ENCODE results near the gene PROM2. TPM values are rescaled to one million over a fixed set of nuclear protein-coding genes. Genes with fewer than 3 reads are reported as not detected.

Gene PROM2
- total and polyA plus RNA-seq, 10 of the 15 experiments (the other 5 are each of a cell fraction or from before 2014, with no cell fraction given), result 0.01 to 0.04 TPM; not detected in 8

- no peak for TF ChIP-seq EP300 (IDR thresholded peaks at IDR 0.05; ENCODE audit: borderline replicate concordance in 1 of 2, control insufficient read depth in 1 of 2, low read depth in 2 of 2, low read length in 2 of 2)
- TF ChIP-seq HDAC2 (IDR thresholded peaks at IDR 0.05), result no peak
- no peak for TF ChIP-seq RUNX3 (IDR thresholded peaks at IDR 0.05; ENCODE audit: low read length)
- TF ChIP-seq SP1 (IDR thresholded peaks at IDR 0.05; ENCODE audit: low read depth, low read length), result no peak
- no peak for TF ChIP-seq SMARCA5 (IDR thresholded peaks at IDR 0.05)
- TF ChIP-seq NR2F1 (conservative IDR thresholded peaks at IDR 0.05), result peak; percentile 90
- TF ChIP-seq BMI1 (IDR thresholded peaks at IDR 0.05; ENCODE audit: borderline replicate concordance), result no peak
- TF ChIP-seq CHD2 (IDR thresholded peaks at IDR 0.05; ENCODE audit: borderline replicate concordance, low read depth, low read length), result no peak
- no peak for TF ChIP-seq IKZF1 (conservative IDR thresholded peaks at IDR 0.05)
- TF ChIP-seq, protein P1, sequence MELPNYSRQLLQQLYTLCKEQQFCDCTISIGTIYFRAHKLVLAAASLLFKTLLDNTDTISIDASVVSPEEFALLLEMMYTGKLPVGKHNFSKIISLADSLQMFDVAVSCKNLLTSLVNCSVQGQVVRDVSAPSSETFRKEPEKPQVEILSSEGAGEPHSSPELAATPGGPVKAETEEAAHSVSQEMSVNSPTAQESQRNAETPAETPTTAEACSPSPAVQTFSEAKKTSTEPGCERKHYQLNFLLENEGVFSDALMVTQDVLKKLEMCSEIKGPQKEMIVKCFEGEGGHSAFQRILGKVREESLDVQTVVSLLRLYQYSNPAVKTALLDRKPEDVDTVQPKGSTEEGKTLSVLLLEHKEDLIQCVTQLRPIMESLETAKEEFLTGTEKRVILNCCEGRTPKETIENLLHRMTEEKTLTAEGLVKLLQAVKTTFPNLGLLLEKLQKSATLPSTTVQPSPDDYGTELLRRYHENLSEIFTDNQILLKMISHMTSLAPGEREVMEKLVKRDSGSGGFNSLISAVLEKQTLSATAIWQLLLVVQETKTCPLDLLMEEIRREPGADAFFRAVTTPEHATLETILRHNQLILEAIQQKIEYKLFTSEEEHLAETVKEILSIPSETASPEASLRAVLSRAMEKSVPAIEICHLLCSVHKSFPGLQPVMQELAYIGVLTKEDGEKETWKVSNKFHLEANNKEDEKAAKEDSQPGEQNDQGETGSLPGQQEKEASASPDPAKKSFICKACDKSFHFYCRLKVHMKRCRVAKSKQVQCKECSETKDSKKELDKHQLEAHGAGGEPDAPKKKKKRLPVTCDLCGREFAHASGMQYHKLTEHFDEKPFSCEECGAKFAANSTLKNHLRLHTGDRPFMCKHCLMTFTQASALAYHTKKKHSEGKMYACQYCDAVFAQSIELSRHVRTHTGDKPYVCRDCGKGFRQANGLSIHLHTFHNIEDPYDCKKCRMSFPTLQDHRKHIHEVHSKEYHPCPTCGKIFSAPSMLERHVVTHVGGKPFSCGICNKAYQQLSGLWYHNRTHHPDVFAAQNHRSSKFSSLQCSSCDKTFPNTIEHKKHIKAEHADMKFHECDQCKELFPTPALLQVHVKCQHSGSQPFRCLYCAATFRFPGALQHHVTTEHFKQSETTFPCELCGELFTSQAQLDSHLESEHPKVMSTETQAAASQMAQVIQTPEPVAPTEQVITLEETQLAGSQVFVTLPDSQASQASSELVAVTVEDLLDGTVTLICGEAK (IDR thresholded peaks at IDR 0.05; ENCODE audit: borderline replicate concordance), result no peak
These were observed 42.5 kb upstream of the PROM2 start (continued) for GRCh38 chr2:95231723-95232122.

- FAIRE-seq, result no peak
- WGBS (ENCODE audit: insufficient coverage, insufficient replicate concordance, low lambda C conversion rate, missing lambda C conversion rate), result 0% methylated on average over 1 of the region's 1 CpG
These were observed 42.0 kb upstream of the PROM2 start for GRCh38 chr2:95232232-95232631.

More at GRCh38 chr2:95232232-95232631, 42.0 kb upstream of the PROM2 start:
- no peak for TF ChIP-seq RUNX3 (IDR thresholded peaks at IDR 0.05; ENCODE audit: low read length)
- no peak for TF ChIP-seq SUZ12 (IDR thresholded peaks at IDR 0.05; ENCODE audit: unreplicated experiment)
- TF ChIP-seq EP300 (IDR thresholded peaks at IDR 0.05; ENCODE audit: borderline replicate concordance in 1 of 2, control insufficient read depth in 1 of 2, low read depth in 2 of 2, low read length in 2 of 2), result no peak
- no peak for TF ChIP-seq SMAD5 (IDR thresholded peaks at IDR 0.05; ENCODE audit: low read depth)
- TF ChIP-seq PAX8 (IDR thresholded peaks at IDR 0.05), result no peak
- no peak for TF ChIP-seq IKZF1 (conservative IDR thresholded peaks at IDR 0.05)
- no peak for TF ChIP-seq HDAC6 (IDR thresholded peaks at IDR 0.05; ENCODE audit: unreplicated experiment)
- no peak for TF ChIP-seq STAT1 (conservative IDR thresholded peaks at IDR 0.05)
- no peak for TF ChIP-seq SMAD1 (IDR thresholded peaks at IDR 0.05; ENCODE audit: low read depth, partially characterized antibody)
- no peak for TF ChIP-seq BMI1 (IDR thresholded peaks at IDR 0.05; ENCODE audit: borderline replicate concordance)
- no peak for TF ChIP-seq NFYA (IDR thresholded peaks at IDR 0.05; ENCODE audit: borderline replicate concordance, low read depth, low read length)
- no peak for TF ChIP-seq MLLT1 (IDR thresholded peaks at IDR 0.05)
- TF ChIP-seq RBBP5 (conservative IDR thresholded peaks at IDR 0.05), result no peak
- Histone ChIP-seq H3K9ac (ENCODE audit: control insufficient read depth, insufficient read depth, low read length) (no peak overlapping the region), H3K27me3 (replicated peaks in 1 of 2; ENCODE audit: control insufficient read depth in 2 of 2, insufficient read depth in 2 of 2, low read length in 1 of 2) (no peaks in the 10 kb centered on the region), H3K27ac (ENCODE audit: control insufficient read depth, insufficient read depth) (no peak overlapping the region), H4K20me1 (ENCODE audit: control insufficient read depth, insufficient read depth) (no peaks in the 10 kb centered on the region), H3K4me1 (ENCODE audit: control insufficient read depth, insufficient read depth, low read length) (no peaks in the 10 kb centered on the region), H3K9me3 (replicated peaks; ENCODE audit: control insufficient read depth, insufficient read depth, low read length) (no peaks in the 10 kb centered on the region; the same call in 2 of the 3 replicates), H2AFZ (ENCODE audit: control insufficient read depth, low read depth, low read length) (no peak overlapping the region), H3K4me2 (ENCODE audit: control insufficient read depth, insufficient read depth) (no peak overlapping the region), H3K36me3 (ENCODE audit: control insufficient read depth in 2 of 2, insufficient read depth in 2 of 2, low read length in 1 of 2) (no peaks in the 10 kb centered on the region), H3K4me3 (no peak overlapping the region), H3K79me2 (ENCODE audit: control insufficient read depth, insufficient read depth, low read length) (no peaks in the 10 kb centered on the region)
- SMC1A ChIA-PET (ENCODE audit: uncharacterized antibody, unreplicated experiment), result interaction anchor here (1.6 kb wide), 1 partner anchor 17 kb away, joined by 4 read pairs; no protein-coding TSS in a partner anchor
- POLR2A ChIA-PET, result no interaction called here
- DNase-seq (ENCODE audit: low read depth, low spot score), result no peak
- RAD21 ChIA-PET (ENCODE audit: unreplicated experiment), result interaction anchor here (0.6 to 1.5 kb wide), 4 partner anchors 11 to 170 kb away, joined by 3 to 7 read pairs (median 4); partner anchors contain the start of gene FAHD2A
- intact Hi-C loops (cut with micrococcal nuclease; ENCODE audit: unreplicated experiment), result no loop called here
- in situ Hi-C loops (cut with MboI), result no loop called here
- no peak for ATAC-seq
- BruUV-seq (replicated peaks), result no TSS peak
- CTCF ChIA-PET, result interaction anchor here (1.3 to 2.6 kb wide), 12 partner anchors 9 to 246 kb away, joined by 3 to 17 read pairs (median 6); no protein-coding TSS in a partner anchor
